NCI-H460 (cell line): Measurements from ENCODE around the gene PCDHA1. TPM values are rescaled to one million over a fixed set of nuclear protein-coding genes. Genes with fewer than 3 reads are reported as not detected.
A peak's percentile ranks its signal among the peaks of the same experiment; 100 is the strongest.

Source experiments
- DNase-seq: peaks from one replicate; pipeline ENCODE4 v3.0.0-alpha.2; 2016; ENCODE audit warnings: low read depth; ENCODE audit errors: extremely low read depth
- total RNA-seq: library from RNA; depleted of rRNA; stranded (reverse); fragments of >200 nt; shearing (Covaris generic); gene quantifications from 2 replicates; pipeline ENCODE4 v1.2.3, GENCODE V29; 2014

PCDHA1 gene
- total RNA-seq, 1 experiment from 2014 or later: 0.07 TPM

DNA sequence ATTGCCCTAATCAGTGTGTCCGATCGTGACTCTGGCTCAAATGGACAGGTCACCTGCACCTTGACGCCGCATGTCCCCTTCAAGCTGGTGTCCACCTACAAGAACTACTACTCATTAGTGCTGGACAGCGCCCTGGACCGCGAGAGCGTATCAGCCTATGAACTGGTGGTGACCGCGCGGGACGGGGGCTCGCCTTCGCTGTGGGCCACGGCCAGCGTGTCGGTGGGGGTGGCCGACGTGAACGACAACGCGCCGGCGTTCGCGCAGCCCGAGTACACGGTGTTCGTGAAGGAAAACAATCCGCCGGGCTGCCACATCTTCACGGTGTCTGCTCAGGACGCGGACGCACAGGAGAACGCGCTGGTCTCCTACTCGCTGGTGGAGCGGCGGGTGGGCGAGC is 97.4 kb downstream of the PCDHA1 start:
- no peak for DNase-seq

DNA sequence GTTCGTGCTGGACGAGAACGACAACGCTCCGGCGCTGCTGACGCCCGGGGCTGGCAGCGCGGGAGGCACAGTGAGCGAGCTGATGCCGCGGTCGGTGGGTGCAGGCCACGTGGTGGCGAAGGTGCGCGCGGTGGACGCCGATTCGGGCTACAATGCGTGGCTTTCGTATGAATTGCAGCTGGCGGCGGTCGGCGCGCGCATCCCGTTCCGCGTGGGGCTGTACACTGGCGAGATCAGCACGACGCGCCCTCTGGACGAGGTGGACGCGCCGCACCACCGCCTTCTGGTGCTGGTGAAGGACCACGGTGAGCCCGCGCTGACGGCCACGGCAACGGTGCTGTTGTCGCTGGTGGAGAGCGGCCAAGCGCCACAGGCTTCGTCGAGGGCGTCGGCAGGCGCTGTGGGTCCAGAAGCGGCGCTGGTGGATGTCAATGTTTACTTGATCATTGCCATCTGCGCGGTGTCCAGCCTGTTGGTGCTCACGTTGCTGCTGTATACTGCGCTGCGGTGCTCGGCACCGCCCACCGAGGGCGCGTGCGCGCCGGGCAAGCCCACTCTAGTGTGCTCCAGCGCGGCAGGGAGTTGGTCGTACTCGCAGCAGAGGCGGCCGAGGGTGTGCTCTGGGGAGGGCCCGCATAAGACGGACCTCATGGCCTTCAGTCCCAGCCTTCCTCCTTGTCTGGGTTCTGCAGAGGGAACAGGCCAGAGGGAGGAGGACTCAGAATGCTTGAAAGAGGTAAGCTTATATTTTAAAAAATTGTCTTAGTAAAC is 98.2 kb downstream of the PCDHA1 start:
- DNase-seq: no peak

DNA sequence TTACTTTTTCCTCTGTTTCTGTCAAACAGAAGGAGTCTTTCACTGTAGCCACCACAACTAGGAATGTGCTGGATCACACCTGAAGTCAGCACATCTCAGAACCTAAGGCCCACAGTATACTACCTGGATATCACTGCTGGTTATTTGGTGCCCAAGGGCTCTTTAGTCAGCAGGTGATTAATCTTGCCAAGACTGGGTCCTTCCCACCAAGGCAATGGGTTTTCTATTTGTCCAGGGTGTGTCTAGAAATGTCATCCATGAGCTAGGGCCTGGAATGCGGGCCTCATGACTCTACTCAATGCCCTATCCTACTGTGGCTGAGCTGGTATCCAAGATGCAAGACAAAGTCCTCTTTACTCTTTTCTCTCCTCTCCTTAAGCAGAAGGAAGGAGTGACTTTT is 130.4 kb downstream of the PCDHA1 start:
- DNase-seq: no peak

DNA sequence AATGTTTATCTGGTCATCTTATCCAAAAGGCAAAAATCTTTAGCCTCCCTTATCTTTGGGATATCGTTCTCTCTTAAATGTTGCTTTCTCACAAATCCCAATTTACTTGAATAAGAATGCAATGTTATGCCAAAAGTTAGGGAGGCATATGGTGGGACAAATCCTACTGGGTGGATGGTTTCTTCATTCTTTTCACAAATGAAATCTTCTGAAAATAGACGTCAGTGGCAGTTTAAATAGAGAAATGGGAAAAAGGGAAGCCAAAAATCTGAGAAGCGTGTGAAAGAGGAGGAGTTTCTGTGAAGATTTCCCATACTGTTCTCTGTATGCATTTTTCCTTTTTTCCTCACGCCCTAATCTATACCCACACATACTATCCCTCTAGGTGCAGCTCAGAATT is 137.7 kb downstream of the PCDHA1 start:
- no peak for DNase-seq

DNA sequence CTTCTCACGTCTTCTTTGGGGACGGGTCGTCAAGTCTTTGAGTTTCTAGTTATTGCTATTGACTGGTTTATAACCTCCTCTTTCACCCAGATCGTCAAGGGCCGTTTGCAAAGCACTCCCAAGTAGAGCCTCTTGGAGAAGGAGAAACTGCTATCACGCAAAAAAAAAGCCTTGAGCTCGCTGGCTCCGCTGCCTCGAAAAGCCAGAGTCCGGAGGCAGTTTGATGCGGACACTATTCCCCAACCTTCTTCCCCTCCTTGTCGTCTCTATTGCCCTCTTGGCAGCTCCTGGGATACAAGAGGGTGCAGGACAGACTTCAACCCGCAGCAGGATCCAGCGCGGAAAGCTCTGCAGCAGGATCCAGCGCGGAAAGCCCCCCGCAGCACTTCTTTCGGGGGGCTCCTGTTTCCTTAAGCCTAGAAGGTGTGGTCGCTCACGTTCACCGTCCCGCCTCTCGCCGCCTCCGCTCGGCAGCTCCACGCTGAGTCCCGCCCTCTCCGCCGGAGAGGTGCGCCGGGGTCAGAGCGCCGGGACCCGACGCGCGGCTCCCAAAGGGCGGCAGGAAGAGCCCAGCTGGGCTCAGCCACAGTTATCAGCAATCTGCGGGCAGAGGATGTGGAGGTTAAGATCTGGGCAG is 140.0 kb downstream of the PCDHA1 start, which contains the start of gene PCDHAC1:
Gene PCDHAC1 (plus strand): TSS at position 494 of the 637 bp plus-strand sequence. CDS start 594 bp downstream, outside the sequence.
- DNase-seq: no peak

DNA sequence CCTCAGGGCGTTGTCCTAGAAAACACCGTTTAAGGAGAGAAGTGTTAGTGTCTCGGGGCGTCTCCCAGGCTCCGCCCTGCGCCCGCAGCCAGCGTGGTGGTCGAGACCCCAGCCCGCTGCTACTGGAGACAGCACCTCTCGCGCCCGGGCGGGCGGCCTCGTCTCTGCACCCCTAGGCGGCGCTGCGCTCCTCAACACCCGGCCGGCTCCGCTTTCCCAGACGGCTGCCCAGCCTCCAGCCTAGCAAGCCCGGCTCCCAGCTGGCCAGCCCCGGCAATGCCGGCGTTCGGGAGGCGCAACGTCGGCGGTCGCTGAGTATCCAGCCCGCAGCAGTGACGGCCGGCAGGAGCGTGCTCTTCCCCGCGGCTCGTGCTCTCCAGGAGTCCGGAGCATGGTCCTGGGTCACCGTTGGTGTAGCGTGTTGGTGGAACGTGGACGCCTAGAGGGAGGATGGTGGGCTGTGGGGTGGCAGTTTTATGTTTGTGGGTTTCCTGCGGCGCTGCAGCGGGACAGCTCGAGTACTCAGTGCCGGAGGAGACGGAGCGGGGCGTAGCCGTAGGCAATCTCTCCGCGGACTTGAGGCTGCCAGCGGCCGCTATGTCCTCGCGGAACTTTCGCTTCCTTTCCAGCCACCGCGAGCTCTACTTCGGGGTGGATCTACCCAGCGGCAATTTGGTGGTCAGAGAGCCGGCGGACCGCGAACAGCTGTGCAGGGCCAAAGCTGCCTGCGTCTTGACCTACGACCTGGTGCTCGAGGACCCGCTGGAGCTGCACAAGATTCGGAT is 140.7 kb downstream of the PCDHA1 start:
- peak; percentile 80 for DNase-seq

DNA sequence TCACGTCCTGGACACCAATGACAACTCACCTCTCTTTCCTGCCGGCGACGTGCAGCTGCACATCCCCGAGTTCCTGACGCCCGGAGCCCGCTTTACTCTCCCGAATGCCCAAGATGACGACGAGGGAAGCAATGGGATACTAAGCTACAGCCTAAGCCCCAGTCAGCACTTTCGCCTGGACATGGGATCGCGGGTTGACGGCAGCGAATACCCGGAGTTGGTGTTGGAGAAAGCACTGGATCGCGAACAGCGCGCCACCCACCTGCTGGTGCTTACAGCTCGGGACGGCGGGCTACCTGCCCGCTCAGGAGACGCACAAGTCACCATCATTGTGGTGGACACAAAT is 141.3 kb downstream of the PCDHA1 start:
- no peak for DNase-seq

DNA sequence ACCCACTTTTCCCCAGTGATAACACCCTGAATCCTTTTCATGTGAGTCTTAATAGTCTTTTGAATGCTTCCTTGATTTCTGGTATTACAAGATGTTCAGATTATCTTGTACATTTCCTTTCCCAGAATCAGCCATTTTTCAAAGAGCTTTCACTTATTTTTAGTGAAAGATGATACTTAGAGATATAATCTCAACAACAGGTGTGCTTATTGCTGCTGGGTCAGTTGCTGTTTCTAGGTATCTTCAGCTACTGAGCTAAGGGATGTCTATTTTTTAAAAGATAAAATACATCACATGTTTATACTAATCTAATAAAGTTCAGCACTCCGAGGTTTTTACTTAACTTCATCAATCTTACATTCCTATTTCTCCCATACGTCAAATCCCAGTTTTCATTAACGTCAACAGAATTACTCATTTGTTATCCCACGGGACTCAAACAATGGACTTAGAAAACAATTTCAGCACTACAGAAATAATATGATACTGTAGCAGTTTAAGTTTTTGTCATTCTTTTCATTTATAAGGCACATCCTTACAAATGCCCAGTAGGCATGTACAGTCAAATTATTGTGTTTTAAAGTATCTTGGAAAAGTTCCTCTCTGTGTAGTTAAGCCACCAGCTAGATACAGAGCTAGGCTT is 149.1 kb downstream of the PCDHA1 start:
- no peak for DNase-seq

DNA sequence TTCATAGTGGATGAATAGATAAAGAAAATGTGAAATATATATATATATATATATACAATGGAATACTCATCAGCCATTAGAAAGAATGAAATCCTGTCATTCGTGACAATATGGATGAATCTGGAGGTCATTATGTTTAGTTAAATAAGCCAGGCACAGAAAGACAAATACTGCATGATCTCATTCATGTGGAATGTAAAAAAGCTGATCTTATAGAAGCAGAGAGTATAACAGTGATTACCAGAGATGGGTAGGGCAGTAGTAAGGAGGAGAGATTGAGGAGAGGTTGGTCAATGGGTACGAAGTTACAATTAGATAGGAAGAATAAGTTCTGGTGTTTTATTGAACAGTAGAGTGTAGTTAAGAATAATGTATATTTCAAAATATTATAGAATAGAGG is 160.6 kb downstream of the PCDHA1 start:
- no peak for DNase-seq

DNA sequence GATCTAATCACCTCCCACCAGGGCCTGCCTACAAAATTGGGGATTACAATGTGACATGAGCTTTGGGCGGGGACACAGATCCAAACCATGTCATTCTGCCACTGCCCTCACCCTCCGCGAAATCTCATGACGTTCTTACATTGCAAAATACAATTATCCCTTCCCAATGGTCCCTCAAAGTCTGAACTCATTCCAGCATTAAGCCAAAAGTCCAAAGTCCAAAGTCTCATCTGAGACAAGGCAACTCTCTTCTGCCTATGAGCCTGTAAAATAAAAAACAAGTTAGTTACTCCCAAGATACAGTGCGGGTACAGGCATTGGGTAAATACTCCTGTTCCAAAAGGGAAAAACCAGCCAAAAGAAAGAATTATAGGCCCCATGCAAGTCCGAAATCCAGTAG is 165.7 kb downstream of the PCDHA1 start:
- DNase-seq: no peak

DNA sequence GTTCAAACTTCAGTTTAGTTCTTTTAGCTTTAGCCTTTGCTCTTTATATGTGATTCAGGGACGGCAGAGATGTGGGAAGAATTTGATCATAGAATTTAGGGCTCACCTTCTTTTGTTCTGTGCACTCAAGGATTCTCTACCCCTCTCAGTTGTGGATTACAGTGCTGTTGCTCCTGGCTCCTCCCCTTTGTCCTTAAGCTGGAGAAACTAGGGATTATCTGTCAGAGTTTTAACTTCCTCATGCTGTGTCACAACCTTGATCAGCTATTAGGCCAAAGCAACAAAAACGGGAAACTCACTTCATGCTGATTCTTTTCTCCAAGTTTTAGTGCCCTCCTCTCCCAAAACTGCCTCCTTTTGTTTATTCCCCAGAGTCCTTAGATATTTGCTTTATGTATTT is 167.3 kb downstream of the PCDHA1 start:
- DNase-seq: no peak

DNA sequence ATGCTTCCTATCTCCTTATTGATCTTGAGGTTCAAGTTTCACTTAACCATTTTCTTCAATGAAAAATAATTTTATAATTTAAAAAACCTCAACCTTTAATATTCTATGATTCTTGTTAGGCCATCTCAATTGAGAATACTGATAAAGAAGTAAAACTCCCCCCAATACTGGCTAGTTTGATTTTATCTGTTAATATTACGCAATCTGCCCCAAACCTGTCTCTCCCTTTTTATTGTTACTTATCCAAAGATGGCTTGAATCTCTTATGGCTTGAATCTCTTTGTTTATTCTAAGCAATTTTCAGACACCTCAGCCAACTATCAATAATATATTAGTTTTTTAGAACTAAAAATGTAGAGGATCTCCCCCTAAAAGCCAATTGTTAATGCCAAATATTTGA is 176.2 kb downstream of the PCDHA1 start:
- no peak for DNase-seq

DNA sequence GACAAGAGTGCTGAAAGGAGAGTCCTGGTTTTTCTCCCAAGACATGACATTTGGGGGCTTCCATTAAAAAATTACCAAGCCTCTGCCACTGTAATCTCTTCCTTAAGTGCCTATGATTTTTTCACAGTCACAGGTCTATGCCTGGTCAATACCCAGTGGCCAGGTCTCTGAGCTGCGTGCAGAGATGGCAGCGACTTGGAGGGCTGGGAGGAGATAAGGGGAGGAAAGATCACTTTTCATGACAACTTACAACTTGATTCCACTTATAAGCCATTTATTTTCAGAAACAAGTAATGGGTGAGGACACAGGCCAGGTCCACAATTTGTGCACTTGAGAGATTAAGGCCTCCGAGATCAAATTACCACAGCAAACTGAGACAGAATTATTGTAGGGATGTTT is 178.4 kb downstream of the PCDHA1 start:
- no peak for DNase-seq

DNA sequence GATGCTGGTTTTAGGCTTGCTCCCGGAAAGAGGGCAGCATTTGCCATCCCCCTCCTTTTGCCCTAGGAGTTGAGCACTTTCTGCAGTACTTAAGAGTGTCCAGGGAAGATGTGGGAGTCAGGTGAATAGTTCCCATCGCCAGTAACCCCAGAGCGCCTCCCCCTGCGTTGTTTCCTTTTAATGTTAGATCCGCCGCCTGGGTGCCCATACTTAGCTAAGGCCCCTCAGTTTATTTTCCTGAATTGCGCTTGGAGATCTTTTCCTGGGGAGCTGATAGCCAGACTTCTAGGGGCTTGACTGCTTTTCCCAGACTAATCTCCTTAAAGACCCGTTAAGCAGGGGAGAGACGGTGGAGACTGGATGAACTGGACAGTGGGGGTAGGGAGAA is 180.0 kb downstream of the PCDHA1 start:
- DNase-seq: no peak

DNA sequence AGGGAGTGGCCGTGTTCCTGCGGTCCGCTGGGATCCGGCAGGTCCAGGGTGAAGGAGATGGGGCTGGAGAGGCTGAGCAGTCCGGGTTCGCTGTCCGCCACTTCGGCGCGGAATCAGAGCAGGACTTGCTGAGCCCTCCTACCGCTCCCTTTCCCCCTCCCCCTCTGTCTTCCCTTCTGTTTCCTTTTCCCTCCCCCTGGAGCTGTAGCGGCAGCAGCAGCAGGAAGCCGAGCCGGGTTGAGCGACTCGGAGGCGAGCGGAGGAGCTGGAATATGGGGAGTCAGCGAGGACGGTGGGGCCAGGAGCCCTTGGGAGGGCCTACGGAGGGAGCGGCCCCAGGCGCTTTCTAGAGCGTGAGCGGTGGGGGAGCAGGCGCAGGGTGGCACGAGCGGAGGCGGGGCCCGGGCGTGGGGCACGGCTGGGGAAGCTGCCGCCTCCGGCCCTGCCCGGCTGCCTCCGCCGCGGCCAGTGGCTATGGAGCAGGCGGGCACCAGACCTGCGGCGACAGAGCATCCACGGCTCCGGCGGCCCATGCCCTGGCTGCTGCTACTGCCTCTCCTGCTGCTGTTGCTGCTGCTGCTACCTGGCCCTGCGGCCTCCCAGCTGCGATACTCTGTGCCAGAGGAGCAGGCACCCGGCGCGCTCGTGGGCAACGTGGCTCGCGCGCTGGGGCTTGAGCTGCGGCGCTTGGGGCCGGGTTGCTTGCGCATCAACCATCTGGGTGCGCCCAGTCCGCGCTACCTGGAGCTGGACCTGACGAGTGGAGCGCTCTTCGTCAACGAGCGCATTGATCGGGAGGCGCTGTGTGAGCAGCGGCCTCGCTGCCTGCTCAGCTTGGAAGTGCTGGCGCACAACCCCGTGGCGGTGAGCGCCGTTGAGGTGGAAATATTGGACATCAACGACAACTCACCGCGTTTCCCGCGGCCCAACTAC is 180.6 kb downstream of the PCDHA1 start, which contains the start of gene PCDHAC2:
Gene PCDHAC2 (plus strand): TSS at position 184 of the 933 bp plus-strand sequence. CDS start 291 bp downstream, at position 475.
- peak; percentile 23 for DNase-seq

DNA sequence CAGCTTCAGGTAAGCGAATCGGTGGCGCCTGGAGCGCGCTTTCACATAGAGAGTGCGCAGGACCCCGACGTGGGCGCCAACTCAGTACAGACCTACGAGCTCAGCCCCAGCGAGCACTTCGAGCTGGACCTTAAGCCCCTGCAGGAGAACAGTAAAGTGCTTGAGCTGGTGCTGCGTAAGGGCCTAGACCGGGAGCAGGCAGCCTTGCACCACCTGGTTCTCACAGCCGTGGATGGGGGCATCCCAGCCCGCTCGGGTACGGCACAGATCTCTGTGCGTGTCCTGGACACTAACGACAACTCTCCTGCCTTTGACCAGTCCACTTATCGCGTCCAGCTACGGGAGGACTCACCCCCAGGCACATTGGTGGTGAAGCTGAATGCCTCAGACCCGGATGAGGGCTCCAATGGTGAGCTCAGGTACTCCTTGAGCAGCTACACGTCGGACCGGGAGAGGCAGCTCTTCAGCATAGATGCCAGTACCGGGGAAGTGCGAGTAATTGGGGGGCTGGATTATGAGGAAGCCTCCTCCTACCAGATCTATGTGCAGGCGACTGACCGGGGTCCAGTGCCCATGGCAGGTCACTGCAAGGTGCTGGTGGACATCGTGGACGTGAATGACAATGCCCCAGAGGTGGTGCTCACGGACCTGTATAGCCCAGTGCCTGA is 181.4 kb downstream of the PCDHA1 start:
- no peak for DNase-seq

DNA sequence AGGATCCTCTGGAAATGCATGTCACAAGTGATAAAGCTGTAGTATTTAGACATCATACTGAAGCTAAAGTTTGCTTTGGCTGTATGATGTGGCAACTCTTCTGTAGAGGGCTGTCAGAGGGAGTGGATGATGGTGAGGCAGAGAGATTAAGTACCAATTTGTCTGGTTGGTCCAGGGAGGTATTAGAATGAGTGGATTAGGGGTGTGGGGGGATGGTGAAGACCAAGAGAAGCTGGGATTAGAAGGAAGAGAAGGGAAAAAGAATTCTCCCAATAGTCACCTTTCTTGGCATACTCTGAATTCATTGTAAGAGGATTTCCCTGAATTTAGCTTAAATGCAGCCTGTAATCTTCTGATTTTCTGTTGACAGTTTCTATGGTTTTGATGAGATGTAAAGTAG is 183.9 kb downstream of the PCDHA1 start:
- no peak for DNase-seq

DNA sequence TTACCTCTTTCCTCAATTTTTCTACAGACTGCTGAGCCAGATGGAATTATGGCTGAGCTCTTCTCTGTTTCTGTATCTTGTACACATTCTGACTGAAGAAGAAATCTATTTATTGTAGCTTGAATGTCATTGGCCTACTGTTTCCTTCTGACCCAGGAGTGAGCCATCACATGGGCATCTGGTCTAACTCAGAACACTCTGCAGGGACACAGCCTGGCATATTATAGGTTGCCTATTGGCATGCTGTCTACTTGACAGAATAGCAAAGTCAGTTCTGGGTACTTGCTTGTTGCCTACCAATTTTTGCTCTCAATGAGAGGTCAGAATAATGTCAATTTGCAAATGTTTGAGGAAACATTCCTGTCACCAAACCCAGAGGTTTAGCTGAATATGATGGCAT is 187.6 kb downstream of the PCDHA1 start:
- DNase-seq: no peak

DNA sequence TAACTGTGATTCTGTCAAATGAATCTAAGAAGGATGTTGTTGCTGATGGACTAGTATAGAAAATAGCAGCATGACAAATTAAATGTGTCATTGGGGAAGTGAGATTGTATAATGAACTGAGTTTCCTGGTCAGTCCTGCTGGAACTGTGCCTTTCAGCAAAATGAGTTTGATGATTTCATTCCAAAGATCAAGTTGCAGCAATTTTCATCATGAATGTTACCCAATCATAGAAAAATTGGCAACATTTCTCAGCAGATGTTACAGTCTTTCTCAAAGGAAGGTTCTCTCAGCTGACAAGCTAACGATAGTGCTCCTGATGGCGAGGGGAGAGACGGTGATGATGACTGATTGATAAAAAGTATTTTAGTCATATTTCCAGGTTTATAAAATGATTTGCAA is 191.1 kb downstream of the PCDHA1 start:
- peak; percentile 38 for DNase-seq
